K562 (cell line): ENCODE measurements around the gene OPHN1. TPM values are rescaled to one million over a fixed set of nuclear protein-coding genes. Genes with fewer than 3 reads are reported as not detected.

ENCODE experiments used
- RBM39 ChIP-seq: fragments of 200-400 bp; formaldehyde crosslinking; optimal IDR thresholded peaks from 2 replicates; pipeline ENCODE3; 2018; ENCODE audit warnings: low read depth, low read length
- SPI1 ChIP-seq: IDR thresholded peaks from 2 replicates; pipeline ENCODE4 v1.6.1; 2011; ENCODE audit warnings: low read depth, low read length, control low read depth, borderline replicate concordance
- polyA plus RNA-seq, 8 experiments: library from polyadenylated mRNA; depleted of rRNA in 4 of 8; stranded (reverse) in 5 of 8; unstranded in 3 of 8; fragments of >200 nt; fragmentation: Nextera tagmentation in 2 of 8; fragmentation: Illumina TruSeq in 1 of 8; extraction: Ambion mirVana in 2 of 8; extraction: Trizol in 1 of 8; gene quantifications; 2 replicates each; pipeline versions ENCODE4 v1.2.1 to v1.2.3, GENCODE V29; 2011 to 2014; ENCODE audit warnings: inconsistent platforms in 1 of 8, missing spikeins in 1 of 8
- total RNA-seq, 7 experiments: library from RNA; depleted of rRNA in 6 of 7; stranded (reverse); fragments of >200 nt in 6 of 7; fragmentation: Illumina TruSeq in 2 of 7; extraction: Trizol in 2 of 7; gene quantifications; 2 replicates each; pipeline versions ENCODE4 v1.2.1 to v1.2.3, GENCODE V29; 2011 to 2021; ENCODE audit warnings: low replicate concordance in 1 of 7
- TF ChIP-seq, protein P1 (sequence below), 2 experiments: fragments of 450-650 bp; formaldehyde crosslinking in 1 of 2; IDR thresholded peaks; 2 replicates each; pipeline versions ENCODE4 v1.4.0 to v1.6.1; 2014 to 2020; ENCODE audit warnings: mild to moderate bottlenecking in 2 of 2, borderline replicate concordance in 1 of 2, low read depth in 1 of 2

Gene OPHN1
- total and polyA plus RNA-seq, 9 of the 15 experiments (the other 6 are each of a cell fraction or from before 2014, with no cell fraction given): 0.28 to 1.8 (median 1.0) TPM

DNA sequence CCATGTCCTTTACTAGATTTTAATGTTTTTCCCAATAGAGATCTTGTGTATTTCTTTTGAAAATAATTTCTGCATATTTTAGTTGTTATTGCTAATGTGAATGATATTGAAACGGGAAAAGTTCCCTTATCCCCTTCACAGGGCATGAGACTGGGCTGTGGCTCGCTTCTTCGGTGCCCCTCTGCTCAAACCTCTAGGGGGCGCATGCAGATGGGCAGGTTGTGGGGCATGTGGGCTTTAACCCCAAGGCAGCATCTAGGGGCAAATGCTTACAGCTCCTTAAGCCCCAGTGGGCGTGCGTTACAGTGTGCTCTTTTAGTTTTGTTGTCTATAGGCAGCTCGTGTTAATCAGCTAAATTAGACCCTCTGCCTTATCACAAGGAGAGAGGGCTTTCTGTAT is 194.7 kb downstream of the OPHN1 start (continued):
- TF ChIP-seq, protein P1, sequence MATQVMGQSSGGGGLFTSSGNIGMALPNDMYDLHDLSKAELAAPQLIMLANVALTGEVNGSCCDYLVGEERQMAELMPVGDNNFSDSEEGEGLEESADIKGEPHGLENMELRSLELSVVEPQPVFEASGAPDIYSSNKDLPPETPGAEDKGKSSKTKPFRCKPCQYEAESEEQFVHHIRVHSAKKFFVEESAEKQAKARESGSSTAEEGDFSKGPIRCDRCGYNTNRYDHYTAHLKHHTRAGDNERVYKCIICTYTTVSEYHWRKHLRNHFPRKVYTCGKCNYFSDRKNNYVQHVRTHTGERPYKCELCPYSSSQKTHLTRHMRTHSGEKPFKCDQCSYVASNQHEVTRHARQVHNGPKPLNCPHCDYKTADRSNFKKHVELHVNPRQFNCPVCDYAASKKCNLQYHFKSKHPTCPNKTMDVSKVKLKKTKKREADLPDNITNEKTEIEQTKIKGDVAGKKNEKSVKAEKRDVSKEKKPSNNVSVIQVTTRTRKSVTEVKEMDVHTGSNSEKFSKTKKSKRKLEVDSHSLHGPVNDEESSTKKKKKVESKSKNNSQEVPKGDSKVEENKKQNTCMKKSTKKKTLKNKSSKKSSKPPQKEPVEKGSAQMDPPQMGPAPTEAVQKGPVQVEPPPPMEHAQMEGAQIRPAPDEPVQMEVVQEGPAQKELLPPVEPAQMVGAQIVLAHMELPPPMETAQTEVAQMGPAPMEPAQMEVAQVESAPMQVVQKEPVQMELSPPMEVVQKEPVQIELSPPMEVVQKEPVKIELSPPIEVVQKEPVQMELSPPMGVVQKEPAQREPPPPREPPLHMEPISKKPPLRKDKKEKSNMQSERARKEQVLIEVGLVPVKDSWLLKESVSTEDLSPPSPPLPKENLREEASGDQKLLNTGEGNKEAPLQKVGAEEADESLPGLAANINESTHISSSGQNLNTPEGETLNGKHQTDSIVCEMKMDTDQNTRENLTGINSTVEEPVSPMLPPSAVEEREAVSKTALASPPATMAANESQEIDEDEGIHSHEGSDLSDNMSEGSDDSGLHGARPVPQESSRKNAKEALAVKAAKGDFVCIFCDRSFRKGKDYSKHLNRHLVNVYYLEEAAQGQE (IDR thresholded peaks at IDR 0.05; ENCODE audit: borderline replicate concordance): peak; percentile 18; the same call in 1 of the 2 replicates
- TF ChIP-seq, protein P1 (CRISPR knock-in tag; IDR thresholded peaks at IDR 0.05; ENCODE audit: low read depth): no peak
- TF ChIP-seq SPI1 (no peak), RBM39 (no peak)
- TF ChIP-seq, all 486 proteins: peak for 4
